GM19463 (cell line): ENCODE results near the gene HELZ2.

Experiments used
- ATAC-seq: cut with Tn5 transposase; IDR thresholded peaks from one replicate; pipeline ENCODE4 v1.9.1; 2021; ENCODE audit warnings: mild to moderate bottlenecking, moderate library complexity; ENCODE audit not compliant: unreplicated experiment

HELZ2 gene

DNA sequence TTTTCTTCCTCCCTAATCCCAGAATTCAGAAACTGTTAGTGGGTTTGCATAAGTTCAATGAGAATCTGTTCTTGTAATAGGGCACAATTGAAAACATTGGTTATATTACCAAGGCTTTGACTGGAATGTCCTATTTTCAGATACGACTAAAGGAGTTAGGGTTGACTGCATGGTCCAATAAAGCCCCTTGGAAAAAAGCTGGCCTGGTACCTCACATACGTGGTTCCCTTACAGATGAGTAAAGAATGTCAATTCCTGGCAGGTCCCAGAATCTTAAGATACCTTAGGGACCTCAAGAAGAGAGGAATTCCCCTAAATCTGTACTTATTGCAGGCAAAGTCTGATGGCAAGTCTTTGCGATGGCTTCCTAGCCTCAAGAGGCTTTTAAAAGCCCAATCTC lies 48.9 kb downstream of the HELZ2 start:
- ATAC-seq: no peak
